ENCODE results near the gene PTPRG. TPM values are rescaled to one million over a fixed set of nuclear protein-coding genes. Genes with fewer than 3 reads are reported as not detected.

PTPRG gene
- total RNA-seq, 2 experiments from 2014 or later, result 0.13 to 0.70 TPM

- intact Hi-C loops (cut with micrococcal nuclease; ENCODE audit: unreplicated experiment), result no loop called here
- Histone ChIP-seq H3K4me1 (ENCODE audit: insufficient read depth, low read length, poor library complexity, severe bottlenecking) (peaks cover 27% of the 10 kb centered on the region), H3K36me3 (ENCODE audit: insufficient read depth, low read length) (no peaks in the 10 kb centered on the region), H3K9me3 (ENCODE audit: low read length) (no peaks in the 10 kb centered on the region), H3K27ac (ENCODE audit: low read depth, low read length, poor library complexity, severe bottlenecking) (peak overlapping the region; percentile 72), H3K9me2 (ENCODE audit: insufficient read depth, low read length) (no peaks in the 10 kb centered on the region), H3K4me2 (ENCODE audit: low read length) (peak overlapping the region; percentile 40), H2AFZ (ENCODE audit: low read length) (peak overlapping the region; percentile 8; the same call in 1 of the 2 replicates), H4K20me1 (ENCODE audit: insufficient read depth, low read length) (no peaks in the 10 kb centered on the region), H3K4me3 (ENCODE audit: low read depth, low read length, poor library complexity, severe bottlenecking) (peak overlapping the region; percentile 30), H3K79me2 (ENCODE audit: insufficient read depth, low read depth, low read length) (no peaks in the 10 kb centered on the region)
- no TSS peak for BruUV-seq (replicated peaks)
- DNase-seq (ENCODE audit: low spot score), result peak; percentile 83
- CTCF ChIA-PET (ENCODE audit: unreplicated experiment), result no interaction called here
- POLR2A ChIA-PET, result interaction anchor here (0.6 kb wide), 1 partner anchor 76 kb away, joined by 4 read pairs; no protein-coding TSS in a partner anchor
- TF ChIP-seq CTCF (conservative IDR thresholded peaks at IDR 0.05; ENCODE audit: low read length) (no peak), EZH2phosphoT487 (IDR thresholded peaks at IDR 0.05; ENCODE audit: borderline replicate concordance, low read depth, low read length) (no peak)
Observed at GRCh38 chr3:61637088-61638051, 76.0 kb downstream of the PTPRG start.

GRCh38 chr3:61638741-61639140 lies 77.4 kb downstream of the PTPRG start:
- intact Hi-C loops (cut with micrococcal nuclease; ENCODE audit: unreplicated experiment), result no loop called here
- no peaks in the 10 kb centered on the region for H4K20me1 ChIP-seq (ENCODE audit: insufficient read depth, low read length)
- H3K79me2 ChIP-seq (ENCODE audit: insufficient read depth, low read depth, low read length), result no peaks in the 10 kb centered on the region
- DNase-seq (ENCODE audit: low spot score), result no peak
- H3K36me3 ChIP-seq (ENCODE audit: insufficient read depth, low read length), result no peaks in the 10 kb centered on the region
- ChIA-PET CTCF (ENCODE audit: unreplicated experiment) (no interaction called here), POLR2A (no interaction called here)
- no TSS peak for BruUV-seq (replicated peaks)
- no peak overlapping the region for H3K4me3 ChIP-seq (ENCODE audit: low read depth, low read length, poor library complexity, severe bottlenecking)
- TF ChIP-seq CTCF (conservative IDR thresholded peaks at IDR 0.05; ENCODE audit: low read length) (no peak), EZH2phosphoT487 (IDR thresholded peaks at IDR 0.05; ENCODE audit: borderline replicate concordance, low read depth, low read length) (no peak)
- no peaks in the 10 kb centered on the region for H3K9me3 ChIP-seq (ENCODE audit: low read length)
- H3K4me2 ChIP-seq (ENCODE audit: low read length), result no peak overlapping the region
- H3K4me1 ChIP-seq (ENCODE audit: insufficient read depth, low read length, poor library complexity, severe bottlenecking), result peaks cover 22% of the 10 kb centered on the region
- H2AFZ ChIP-seq (ENCODE audit: low read length), result no peak overlapping the region
- no peak overlapping the region for H3K27ac ChIP-seq (ENCODE audit: low read depth, low read length, poor library complexity, severe bottlenecking)
- no peaks in the 10 kb centered on the region for H3K9me2 ChIP-seq (ENCODE audit: insufficient read depth, low read length)

GRCh38 chr3:61639991-61640390 lies 78.6 kb downstream of the PTPRG start:
- no peak overlapping the region for H3K4me3 ChIP-seq (ENCODE audit: low read depth, low read length, poor library complexity, severe bottlenecking)
- no peaks in the 10 kb centered on the region for H3K36me3 ChIP-seq (ENCODE audit: insufficient read depth, low read length)
- 0 out of 2 replicates have a peak, but pooled peaks cover 4% of the 10 kb centered on the region for H3K9me3 ChIP-seq (ENCODE audit: low read length)
- peaks cover 22% of the 10 kb centered on the region for H3K4me1 ChIP-seq (ENCODE audit: insufficient read depth, low read length, poor library complexity, severe bottlenecking)
- no TSS peak for BruUV-seq (replicated peaks)
- TF ChIP-seq EZH2phosphoT487 (IDR thresholded peaks at IDR 0.05; ENCODE audit: borderline replicate concordance, low read depth, low read length), result no peak
- TF ChIP-seq CTCF (conservative IDR thresholded peaks at IDR 0.05; ENCODE audit: low read length), result no peak
- H3K79me2 ChIP-seq (ENCODE audit: insufficient read depth, low read depth, low read length), result no peaks in the 10 kb centered on the region
- intact Hi-C loops (cut with micrococcal nuclease; ENCODE audit: unreplicated experiment), result no loop called here
- H3K9me2 ChIP-seq (ENCODE audit: insufficient read depth, low read length), result no peaks in the 10 kb centered on the region
- H3K27ac ChIP-seq (ENCODE audit: low read depth, low read length, poor library complexity, severe bottlenecking), result no peak overlapping the region
- POLR2A ChIA-PET, result no interaction called here
- H4K20me1 ChIP-seq (ENCODE audit: insufficient read depth, low read length), result no peaks in the 10 kb centered on the region
- H3K4me2 ChIP-seq (ENCODE audit: low read length), result no peak overlapping the region
- no peak overlapping the region for H2AFZ ChIP-seq (ENCODE audit: low read length)
- no peak for DNase-seq (ENCODE audit: low spot score)
- CTCF ChIA-PET (ENCODE audit: unreplicated experiment), result no interaction called here
